NCI-H2227 (cell line): ENCODE data around the gene GBP3.
"Not testable (repeated sequence)": the region's sequence is repeated elsewhere in the genome, so short reads cannot be mapped to it uniquely, and the experiment has no call there.

Experiments used
- DNase-seq: peaks from one replicate; lab custom pipeline; 2025; ENCODE audit not compliant: unreplicated experiment; lab: John Stamatoyannopoulos, UW

Gene GBP3, protein sequence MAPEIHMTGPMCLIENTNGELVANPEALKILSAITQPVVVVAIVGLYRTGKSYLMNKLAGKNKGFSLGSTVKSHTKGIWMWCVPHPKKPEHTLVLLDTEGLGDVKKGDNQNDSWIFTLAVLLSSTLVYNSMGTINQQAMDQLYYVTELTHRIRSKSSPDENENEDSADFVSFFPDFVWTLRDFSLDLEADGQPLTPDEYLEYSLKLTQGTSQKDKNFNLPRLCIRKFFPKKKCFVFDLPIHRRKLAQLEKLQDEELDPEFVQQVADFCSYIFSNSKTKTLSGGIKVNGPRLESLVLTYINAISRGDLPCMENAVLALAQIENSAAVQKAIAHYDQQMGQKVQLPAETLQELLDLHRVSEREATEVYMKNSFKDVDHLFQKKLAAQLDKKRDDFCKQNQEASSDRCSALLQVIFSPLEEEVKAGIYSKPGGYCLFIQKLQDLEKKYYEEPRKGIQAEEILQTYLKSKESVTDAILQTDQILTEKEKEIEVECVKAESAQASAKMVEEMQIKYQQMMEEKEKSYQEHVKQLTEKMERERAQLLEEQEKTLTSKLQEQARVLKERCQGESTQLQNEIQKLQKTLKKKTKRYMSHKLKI

GRCh38 chr1:89022167-89022959 is at the start of gene GBP3:
TSS of gene GBP3 (minus strand) at chr1:89022866. CDS start at chr1:89020721, 2,145 bp downstream.
- no peak for DNase-seq

DNA sequence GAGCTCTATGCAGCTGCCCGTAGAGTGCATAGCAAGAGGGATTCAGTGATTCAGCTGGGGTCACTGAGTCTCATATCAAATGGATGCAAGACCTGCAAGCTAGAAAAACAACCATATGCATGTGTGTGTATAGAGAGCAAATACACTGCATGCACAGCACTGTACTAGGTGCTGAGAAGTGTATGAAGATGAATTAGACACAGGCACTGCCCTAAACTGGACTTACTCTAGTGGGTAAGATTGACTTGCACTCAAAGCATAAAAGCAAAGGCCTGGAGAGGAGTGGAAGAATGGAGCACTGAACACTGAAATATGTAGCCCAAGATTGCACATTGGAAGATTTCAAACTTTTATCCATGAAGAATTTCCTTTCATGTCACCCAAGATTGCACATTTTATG is 47.8 kb upstream of the GBP3 start:
- no peak for DNase-seq

DNA sequence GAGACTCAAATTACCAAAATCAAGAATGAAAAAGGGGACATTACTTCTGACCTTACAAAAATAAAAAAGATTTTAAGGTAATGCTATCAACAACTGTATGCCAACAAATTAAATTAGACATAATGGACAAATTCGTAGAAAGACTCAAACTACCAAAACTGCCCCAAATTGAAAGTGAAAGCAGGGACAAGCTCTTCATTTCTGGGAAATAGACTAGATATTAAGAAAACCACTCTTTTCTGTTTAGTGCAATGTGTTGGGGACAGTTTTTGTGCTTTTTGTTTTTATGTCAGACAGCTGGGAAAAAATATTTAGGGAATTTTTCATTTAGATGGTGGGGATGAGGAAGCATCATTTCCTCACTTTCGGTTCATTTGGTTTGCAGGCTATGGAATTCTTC is 47.3 kb upstream of the GBP3 start:
- DNase-seq: no peak

DNA sequence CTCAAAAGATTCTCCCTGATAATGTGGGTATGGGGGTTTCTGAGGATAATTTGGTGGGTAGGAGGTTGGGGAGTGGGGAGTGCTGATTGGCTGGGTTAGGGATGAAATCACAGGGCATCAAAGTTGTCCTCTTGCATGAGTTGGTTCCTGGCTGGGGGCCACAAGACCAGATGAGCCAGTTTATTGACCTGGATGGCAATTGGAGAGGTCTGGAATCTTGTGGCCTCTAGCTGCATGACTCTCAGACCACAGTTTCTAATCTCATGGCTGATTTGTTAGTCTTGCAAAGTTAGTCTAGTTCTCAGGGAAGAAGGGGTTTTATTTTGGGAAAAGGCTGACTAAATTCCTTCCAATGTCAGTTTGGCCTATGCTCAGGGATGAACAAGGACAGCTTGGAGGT is 45.6 kb upstream of the GBP3 start:
- no peak for DNase-seq

- no peak for DNase-seq
Measured at GRCh38 chr1:89065079-89065868, 42.6 kb upstream of the GBP3 start, which contains the start of gene GBP1. TSS of gene GBP1 (minus strand) at chr1:89065208. CDS start at chr1:89063234, 1,974 bp downstream.

DNA sequence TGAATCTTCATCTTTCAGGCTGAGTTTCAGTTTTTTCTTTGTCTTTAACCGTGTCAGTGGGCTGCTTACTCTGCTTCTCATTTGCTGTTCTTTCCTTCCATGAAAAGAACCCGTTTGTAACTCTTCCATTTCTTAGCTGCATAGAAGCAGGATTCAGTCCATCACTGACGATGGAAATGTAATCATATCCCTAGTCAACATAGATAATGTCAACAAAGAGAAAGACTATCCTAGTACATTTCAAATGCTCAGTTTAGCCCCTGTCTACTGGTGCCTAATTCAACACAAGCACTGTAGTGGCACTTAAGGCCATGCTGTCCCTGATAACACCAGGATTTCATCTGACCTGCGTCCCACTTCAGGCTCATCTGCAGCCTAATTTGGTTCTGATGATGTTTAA is 42.0 kb upstream of the GBP3 start:
- DNase-seq: no peak

DNA sequence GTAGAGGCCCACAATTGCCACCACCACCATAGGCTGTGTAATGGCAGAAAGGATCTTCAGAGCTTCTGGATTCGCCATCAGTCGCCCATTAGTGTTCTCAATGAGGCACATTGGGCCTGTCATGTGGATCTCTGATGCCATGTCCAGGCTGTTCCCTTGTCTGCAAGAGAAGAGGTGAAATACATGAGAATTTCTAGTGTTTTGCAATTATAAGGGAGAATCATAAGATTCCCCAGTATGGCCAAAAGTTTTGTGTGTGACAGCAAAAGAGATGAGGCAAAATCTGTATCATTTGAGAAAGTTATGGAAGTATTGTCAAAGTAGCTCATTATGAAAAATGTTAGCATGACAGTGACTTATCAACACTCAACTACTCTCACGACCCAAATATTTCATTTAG is 40.4 kb upstream of the GBP3 start:
- DNase-seq: no peak

GRCh38 chr1:89060091-89060490 is 37.4 kb upstream of the GBP3 start:
- no peak for DNase-seq

- no peak for DNase-seq
Measured at GRCh38 chr1:89051955-89052312, 29.3 kb upstream of the GBP3 start.

DNA sequence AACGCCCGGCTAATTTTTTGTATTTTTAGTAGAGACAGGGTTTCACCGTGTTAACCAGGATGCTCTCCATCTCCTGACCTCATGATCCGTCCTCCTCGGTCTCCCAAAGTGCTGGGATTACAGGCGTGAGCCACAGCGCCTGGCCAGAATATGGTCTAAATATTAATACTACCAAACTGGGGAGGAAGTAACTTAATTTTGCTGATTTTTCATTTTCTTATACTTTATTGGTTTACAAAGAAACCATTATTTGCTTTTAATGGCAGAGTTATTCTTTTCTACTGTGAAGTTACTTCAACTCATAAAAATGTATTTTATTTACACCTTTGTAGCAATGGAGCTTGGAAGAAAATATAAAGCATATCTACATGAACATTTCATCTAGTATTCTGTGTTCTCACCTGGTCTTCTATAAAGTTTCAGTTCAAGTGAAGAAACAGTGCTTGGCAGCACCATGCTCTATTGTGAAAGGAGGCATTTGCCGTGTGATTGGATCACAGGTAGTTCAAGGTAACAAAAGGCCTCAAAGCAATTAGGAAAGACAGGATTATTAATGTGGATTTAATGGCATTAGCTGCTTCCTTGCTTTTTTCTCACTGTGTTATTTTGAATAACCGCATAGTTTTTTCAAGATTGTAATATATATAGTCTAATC is 28.8 kb upstream of the GBP3 start:
- no peak for DNase-seq

- DNase-seq: no peak
Measured at GRCh38 chr1:89050649-89051033, 28.0 kb upstream of the GBP3 start.

GRCh38 chr1:89049901-89050648 is 27.4 kb upstream of the GBP3 start:
- DNase-seq: not testable (repeated sequence)

GRCh38 chr1:89049187-89049586 is 26.5 kb upstream of the GBP3 start:
- DNase-seq: not testable (repeated sequence)

DNA sequence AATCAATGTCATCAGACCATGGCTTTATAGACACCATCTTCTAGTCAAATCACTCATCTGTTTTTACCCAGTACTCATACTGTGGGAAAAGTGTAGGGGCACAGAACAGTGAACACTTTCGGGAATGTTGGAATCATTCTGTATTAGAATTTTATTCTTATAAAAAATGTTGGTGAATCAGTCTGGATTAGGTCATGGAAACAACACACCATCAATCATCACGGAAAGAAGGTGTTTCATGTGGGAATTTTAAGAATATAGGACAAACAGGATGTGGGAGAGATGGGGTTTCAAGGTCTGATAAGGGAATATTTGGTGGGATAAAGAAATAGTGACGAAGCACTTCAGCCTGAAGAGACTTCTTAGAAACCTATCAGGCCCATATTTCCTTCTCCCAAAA is 25.1 kb upstream of the GBP3 start:
- no peak for DNase-seq

GRCh38 chr1:89046318-89047183 is 23.9 kb upstream of the GBP3 start:
- not testable (repeated sequence) for DNase-seq

- DNase-seq: no peak
Measured at GRCh38 chr1:89044970-89045721, 22.5 kb upstream of the GBP3 start.

DNA sequence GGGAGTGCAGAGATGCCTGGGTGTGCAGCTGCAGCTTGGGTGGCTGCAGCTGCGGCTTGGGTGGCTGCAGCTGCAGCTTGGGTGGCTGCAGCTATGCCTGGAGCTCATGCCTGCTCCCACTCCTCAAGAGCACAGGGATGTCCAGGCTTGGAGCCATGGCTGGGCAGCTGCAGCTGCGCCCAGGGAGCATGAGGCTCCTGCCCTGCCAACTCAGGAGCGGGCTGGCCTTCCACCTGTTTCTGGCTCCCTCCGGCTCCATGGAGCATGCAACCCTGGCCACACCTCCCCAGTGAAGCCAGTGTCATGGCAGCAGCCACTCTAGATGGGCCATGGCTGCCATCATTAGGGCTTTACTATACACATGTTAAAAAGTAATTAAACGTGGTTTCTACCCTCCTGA is 21.3 kb upstream of the GBP3 start:
- DNase-seq: no peak

DNA sequence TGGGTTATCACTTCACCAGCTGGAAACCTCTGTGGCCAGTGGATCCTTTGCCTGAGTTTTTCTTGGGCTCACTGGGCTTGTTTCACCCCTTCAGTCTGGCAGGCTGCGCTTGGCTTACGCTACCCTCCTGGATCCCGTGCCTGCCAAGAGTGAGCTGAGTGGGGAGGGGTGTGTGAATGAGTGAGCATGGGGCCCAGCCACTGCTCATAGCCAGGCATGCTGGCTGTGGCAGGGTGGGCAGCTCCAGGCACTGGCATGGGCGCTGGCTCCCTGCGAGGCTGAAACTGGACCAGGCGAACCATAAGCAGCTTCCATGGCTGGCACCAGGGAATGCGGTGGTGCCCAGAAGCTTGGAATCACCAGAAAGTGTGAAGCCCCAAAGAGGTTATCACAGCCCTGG is 19.8 kb upstream of the GBP3 start:
- no peak for DNase-seq
